Ishikawa (cell line): ENCODE results near the gene STIMATE.

Experiments
- TCF12 ChIP-seq: IDR thresholded peaks from 2 replicates; pipeline ENCODE4 v1.6.1; 2012; ENCODE audit warnings: low read depth
- TEAD4 ChIP-seq: IDR thresholded peaks from 2 replicates; pipeline ENCODE4 v1.6.1; 2012
- USF1 ChIP-seq: IDR thresholded peaks from 2 replicates; pipeline ENCODE4 v1.6.1; 2012

- TF ChIP-seq TCF12, result no peak
- no peak for TF ChIP-seq USF1
- no peak for TF ChIP-seq TEAD4
Observed at GRCh38 chr3:52795298-52795900, 101.9 kb downstream of the STIMATE start.
